ENCODE results near the gene HSD11B1. TPM values are rescaled to one million over a fixed set of nuclear protein-coding genes. Genes with fewer than 3 reads are reported as not detected.

HSD11B1 gene
- total RNA-seq, 5 donors from 2014 or later (not counting 1 experiment from before 2014, with no cell fraction given) = 0.41 to 1.1 TPM; not detected in 3

DNA sequence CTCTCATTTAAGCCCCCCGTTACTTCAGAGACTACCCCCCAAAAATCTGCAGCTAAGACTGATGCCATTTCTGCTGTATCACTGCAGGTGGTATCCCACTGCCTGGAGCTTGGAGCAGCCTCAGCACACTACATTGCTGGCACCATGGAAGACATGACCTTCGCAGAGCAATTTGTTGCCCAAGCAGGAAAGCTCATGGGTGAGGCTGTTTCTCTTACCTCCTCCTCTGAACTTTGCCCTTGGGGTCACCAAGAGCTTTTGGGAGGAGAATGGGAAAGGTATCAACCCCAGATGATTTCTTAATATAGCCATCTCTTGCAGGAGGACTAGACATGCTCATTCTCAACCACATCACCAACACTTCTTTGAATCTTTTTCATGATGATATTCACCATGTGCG, 2.0 kb downstream of the HSD11B1 start:
- Histone ChIP-seq H3K4me3 (ENCODE audit: control insufficient read depth in 1 of 2, extremely low read depth in 1 of 2, low read length in 1 of 2) (no peak overlapping the region), H3K4me1 (ENCODE audit: control insufficient read depth in 1 of 2, extremely low read depth in 1 of 2, insufficient read depth in 2 of 2, low read length in 2 of 2) (no peaks in the 10 kb centered on the region), H3K9me3 (no peaks in the 10 kb centered on the region), H3K27ac (ENCODE audit: low read length) (no peak overlapping the region), H3K27me3 (replicated peaks in 1 of 2; ENCODE audit: control insufficient read depth in 2 of 2, extremely low read depth in 1 of 2, insufficient read depth in 2 of 2, low read length in 1 of 2) (no peaks in the 10 kb centered on the region), H3K36me3 (ENCODE audit: control insufficient read depth in 2 of 2, extremely low read depth in 1 of 2, insufficient read depth in 1 of 2, low read length in 1 of 2) (no peaks in the 10 kb centered on the region)
- no peak overlapping the region for H3K27ac Mint-ChIP-seq
- H3K4me1 Mint-ChIP-seq = peaks cover 5 to 21% (median 20%) of the 10 kb centered on the region in 3 donors
- peaks cover 0 to 2% of the 10 kb centered on the region in 2 donors for H3K27me3 Mint-ChIP-seq
- H3K4me3 Mint-ChIP-seq = no peak overlapping the region
- H3K36me3 Mint-ChIP-seq = peaks cover 4% of the 10 kb centered on the region
- DNase-seq (no peak), ATAC-seq (replicated peaks in 1 of 4) (no peak)
- no peaks in the 10 kb centered on the region for H3K9me3 Mint-ChIP-seq
- ChIA-PET CTCF (interaction anchor here in 1 of 2 donors (0.9 kb wide), 1 partner anchor 139 kb away, joined by 3 read pairs; no protein-coding TSS in a partner anchor), POLR2A (interaction anchor here in 1 of 2 donors (0.6 kb wide), 1 partner anchor 52 kb away, joined by 7 read pairs; no protein-coding TSS in a partner anchor)
- 100% methylated on average over 2 of the region's 3 CpGs for WGBS (ENCODE audit: insufficient coverage)

DNA sequence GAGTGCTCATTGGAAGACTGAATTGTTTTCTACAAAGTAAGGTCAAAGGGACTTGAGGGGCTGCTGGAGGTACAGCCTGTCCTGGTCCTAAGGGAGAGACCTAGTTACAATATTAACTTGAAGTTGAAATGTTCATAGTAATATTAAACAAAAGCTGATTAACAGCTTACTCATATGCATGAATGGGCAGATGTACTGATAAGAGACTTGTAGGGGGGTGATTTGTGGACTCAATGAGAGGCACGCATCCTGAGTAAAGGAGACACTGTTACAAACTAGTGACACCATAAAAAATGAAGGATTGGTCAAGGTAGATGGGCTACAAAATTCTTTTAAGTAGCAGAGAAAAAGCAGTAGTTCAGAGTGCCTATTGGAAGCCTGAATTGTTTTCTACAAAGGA, 2.7 kb downstream of the HSD11B1 start:
- Histone ChIP-seq H3K27ac (ENCODE audit: low read length) (no peak overlapping the region), H3K27me3 (replicated peaks in 1 of 2; ENCODE audit: control insufficient read depth in 2 of 2, extremely low read depth in 1 of 2, insufficient read depth in 2 of 2, low read length in 1 of 2) (no peaks in the 10 kb centered on the region), H3K4me1 (ENCODE audit: control insufficient read depth in 1 of 2, extremely low read depth in 1 of 2, insufficient read depth in 2 of 2, low read length in 2 of 2) (no peaks in the 10 kb centered on the region), H3K4me3 (ENCODE audit: control insufficient read depth in 1 of 2, extremely low read depth in 1 of 2, low read length in 1 of 2) (no peak overlapping the region), H3K36me3 (ENCODE audit: control insufficient read depth in 2 of 2, extremely low read depth in 1 of 2, insufficient read depth in 1 of 2, low read length in 1 of 2) (no peaks in the 10 kb centered on the region), H3K9me3 (no peaks in the 10 kb centered on the region)
- ChIA-PET POLR2A (interaction anchor here in 1 of 2 donors (0.7 kb wide), 1 partner anchor 53 kb away, joined by 5 read pairs; no protein-coding TSS in a partner anchor), CTCF (interaction anchor here in 1 of 2 donors (0.6 kb wide), 1 partner anchor 16 kb away, joined by 3 read pairs; no protein-coding TSS in a partner anchor)
- H3K4me3 Mint-ChIP-seq = no peak overlapping the region
- ATAC-seq (replicated peaks in 1 of 4) = no peak
- WGBS (ENCODE audit: insufficient coverage) = 100% methylated on average over 1 of the region's 1 CpG
- no peak for DNase-seq
- H3K4me1 Mint-ChIP-seq = peaks cover 5 to 21% (median 20%) of the 10 kb centered on the region in 3 donors
- no peak overlapping the region for H3K27ac Mint-ChIP-seq
- peaks cover 0 to 2% of the 10 kb centered on the region in 2 donors for H3K27me3 Mint-ChIP-seq
- H3K36me3 Mint-ChIP-seq = peaks cover 4% of the 10 kb centered on the region
- H3K9me3 Mint-ChIP-seq = no peaks in the 10 kb centered on the region

DNA sequence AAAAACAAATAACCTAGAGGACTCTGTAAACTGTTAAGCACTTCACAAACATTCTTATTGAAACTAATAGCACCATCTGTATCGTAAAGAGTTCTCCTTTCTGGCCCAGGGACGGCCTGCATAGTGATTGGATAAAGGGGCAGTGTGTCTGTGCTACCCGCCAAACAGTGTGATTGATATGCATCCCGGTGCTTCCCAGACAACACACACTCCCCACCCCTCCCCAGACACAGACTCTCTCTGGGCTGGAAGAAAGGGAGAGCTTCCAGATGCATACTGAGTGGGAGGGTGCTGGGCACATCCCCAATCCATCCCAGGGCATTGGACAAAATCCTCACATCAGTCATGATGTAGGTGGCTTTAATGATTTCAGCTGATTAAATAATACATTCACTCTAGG, 3.7 kb downstream of the HSD11B1 start:
- Mint-ChIP-seq H3K9me3 (no peaks in the 10 kb centered on the region), H3K4me3 (no peak overlapping the region), H3K27me3 (peaks cover 0 to 2% of the 10 kb centered on the region in 2 donors), H3K27ac (no peak overlapping the region), H3K36me3 (peaks cover 4% of the 10 kb centered on the region), H3K4me1 (peaks cover 5 to 21% (median 20%) of the 10 kb centered on the region in 3 donors)
- H3K4me1 ChIP-seq (ENCODE audit: control insufficient read depth in 1 of 2, extremely low read depth in 1 of 2, insufficient read depth in 2 of 2, low read length in 2 of 2) = no peaks in the 10 kb centered on the region
- ATAC-seq (replicated peaks in 1 of 4) = no peak
- no peaks in the 10 kb centered on the region for H3K36me3 ChIP-seq (ENCODE audit: control insufficient read depth in 2 of 2, extremely low read depth in 1 of 2, insufficient read depth in 1 of 2, low read length in 1 of 2)
- H3K27ac ChIP-seq (ENCODE audit: low read length) = no peak overlapping the region
- no peaks in the 10 kb centered on the region for H3K27me3 ChIP-seq (replicated peaks in 1 of 2; ENCODE audit: control insufficient read depth in 2 of 2, extremely low read depth in 1 of 2, insufficient read depth in 2 of 2, low read length in 1 of 2)
- H3K9me3 ChIP-seq = no peaks in the 10 kb centered on the region
- no peak for DNase-seq
- no peak overlapping the region for H3K4me3 ChIP-seq (ENCODE audit: control insufficient read depth in 1 of 2, extremely low read depth in 1 of 2, low read length in 1 of 2)
- no CpG with 5 or more reads among the region's 4 CpGs for WGBS (ENCODE audit: insufficient coverage)
- ChIA-PET POLR2A (no interaction called here), CTCF (no interaction called here)

DNA sequence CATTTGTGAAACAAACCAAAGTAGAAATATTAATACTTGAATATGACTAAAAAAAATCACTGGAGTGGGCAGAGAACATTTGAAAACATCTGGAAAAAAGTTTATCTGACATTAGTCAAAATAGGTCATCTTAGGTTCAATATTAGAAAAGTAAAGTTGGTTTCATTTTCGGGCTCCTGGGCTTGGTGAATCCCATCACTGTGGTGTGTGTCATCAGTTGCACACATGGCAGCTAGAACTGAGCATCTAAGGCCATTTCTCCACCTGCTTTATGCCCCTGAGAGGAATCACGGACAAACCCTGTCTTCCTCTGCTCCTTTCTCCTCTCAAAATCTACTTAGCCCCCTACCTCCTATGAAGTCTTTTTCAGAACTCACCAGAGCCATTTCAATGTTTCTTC, 5.4 kb downstream of the HSD11B1 start:
- Mint-ChIP-seq H3K36me3 (no peaks in the 10 kb centered on the region), H3K27ac (peak overlapping the region; percentile 4 to 54), H3K27me3 (no peaks in the 10 kb centered on the region), H3K4me1 (peaks cover 8 to 19% (median 11%) of the 10 kb centered on the region in 3 donors), H3K9me3 (no peaks in the 10 kb centered on the region), H3K4me3 (peak overlapping the region in 2 of 3 donors; percentile 4 to 37)
- ATAC-seq (replicated peaks in 1 of 4) (no peak), DNase-seq (peak in 1 of 35 experiments; percentile 9)
- no peak overlapping the region for H3K4me3 ChIP-seq (ENCODE audit: control insufficient read depth in 1 of 2, extremely low read depth in 1 of 2, low read length in 1 of 2)
- 50% methylated on average over 1 of the region's 2 CpGs for WGBS (ENCODE audit: insufficient coverage)
- no peaks in the 10 kb centered on the region for H3K9me3 ChIP-seq
- H3K36me3 ChIP-seq (ENCODE audit: control insufficient read depth in 2 of 2, extremely low read depth in 1 of 2, insufficient read depth in 1 of 2, low read length in 1 of 2) = no peaks in the 10 kb centered on the region
- ChIA-PET CTCF (no interaction called here), POLR2A (no interaction called here)
- no peak overlapping the region for H3K27ac ChIP-seq (ENCODE audit: low read length)
- no peaks in the 10 kb centered on the region for H3K4me1 ChIP-seq (ENCODE audit: control insufficient read depth in 1 of 2, extremely low read depth in 1 of 2, insufficient read depth in 2 of 2, low read length in 2 of 2)
- no peaks in the 10 kb centered on the region for H3K27me3 ChIP-seq (replicated peaks in 1 of 2; ENCODE audit: control insufficient read depth in 2 of 2, extremely low read depth in 1 of 2, insufficient read depth in 2 of 2, low read length in 1 of 2)

DNA sequence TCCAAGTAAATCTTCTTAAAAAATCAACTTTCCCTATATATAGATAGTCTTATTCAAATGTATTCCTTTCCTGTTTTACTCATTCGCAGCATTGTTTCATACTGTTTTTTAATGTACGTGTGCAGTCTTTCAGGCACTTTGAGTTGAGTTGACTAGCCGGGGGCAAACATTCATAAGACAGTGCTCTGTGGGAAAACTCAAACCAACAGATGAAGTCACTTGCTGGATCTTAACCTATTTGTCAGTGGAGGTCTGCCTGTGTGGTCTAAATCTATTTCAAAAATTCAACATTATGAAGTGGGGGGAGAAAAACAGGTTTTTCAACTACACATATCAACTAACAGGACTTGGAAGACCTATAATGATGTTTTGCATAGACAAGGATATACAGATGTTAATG, 6.2 kb downstream of the HSD11B1 start:
- ChIA-PET POLR2A (no interaction called here), CTCF (interaction anchor here in 1 of 2 donors (0.6 kb wide), 1 partner anchor 23 kb away, joined by 3 read pairs; no protein-coding TSS in a partner anchor)
- H3K4me1 Mint-ChIP-seq = peaks cover 15 to 27% (median 17%) of the 10 kb centered on the region in 3 donors

DNA sequence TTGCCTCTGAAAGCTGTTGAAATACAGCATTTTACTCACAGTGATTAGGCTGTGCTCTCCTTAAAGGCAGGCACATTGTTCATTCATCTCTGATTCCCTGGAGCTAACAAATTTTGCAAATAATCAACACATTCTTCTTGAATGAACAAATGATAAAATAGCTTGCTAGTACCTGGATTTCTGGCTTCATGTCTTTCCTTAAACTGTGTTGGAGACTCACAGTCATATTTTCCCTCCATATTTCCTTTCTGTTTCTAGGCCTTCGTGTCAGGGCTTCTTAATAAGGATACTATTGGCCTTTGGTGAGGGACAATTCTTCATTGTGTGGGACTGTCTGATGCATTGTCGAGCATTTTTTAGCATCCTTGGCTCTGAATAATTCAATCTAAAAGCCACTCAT, 9.7 kb downstream of the HSD11B1 start:
- ChIA-PET CTCF (no interaction called here), POLR2A (no interaction called here)
- no peaks in the 10 kb centered on the region for H3K36me3 ChIP-seq (ENCODE audit: control insufficient read depth in 2 of 2, extremely low read depth in 1 of 2, insufficient read depth in 1 of 2, low read length in 1 of 2)
- no peaks in the 10 kb centered on the region for H3K9me3 ChIP-seq
- no peak overlapping the region for H3K4me3 ChIP-seq (ENCODE audit: control insufficient read depth in 1 of 2, extremely low read depth in 1 of 2, low read length in 1 of 2)
- no peaks in the 10 kb centered on the region for H3K4me1 ChIP-seq (ENCODE audit: control insufficient read depth in 1 of 2, extremely low read depth in 1 of 2, insufficient read depth in 2 of 2, low read length in 2 of 2)
- no peaks in the 10 kb centered on the region for H3K27me3 Mint-ChIP-seq
- WGBS (ENCODE audit: insufficient coverage) = no CpG with 5 or more reads among the region's 2 CpGs
- ATAC-seq (replicated peaks in 1 of 4) (no peak), DNase-seq (no peak)
- no peaks in the 10 kb centered on the region for H3K9me3 Mint-ChIP-seq
- no peak overlapping the region for H3K4me3 Mint-ChIP-seq
- no peaks in the 10 kb centered on the region for H3K27me3 ChIP-seq (replicated peaks in 1 of 2; ENCODE audit: control insufficient read depth in 2 of 2, extremely low read depth in 1 of 2, insufficient read depth in 2 of 2, low read length in 1 of 2)
- no peak overlapping the region for H3K27ac ChIP-seq (ENCODE audit: low read length)
- H3K36me3 Mint-ChIP-seq = no peaks in the 10 kb centered on the region
- H3K27ac Mint-ChIP-seq = no peak overlapping the region
- peaks cover 18 to 31% (median 18%) of the 10 kb centered on the region in 3 donors for H3K4me1 Mint-ChIP-seq

More for the DNA sequence above, 6.2 kb downstream of the HSD11B1 start:
- Mint-ChIP-seq H3K4me3 (no peak overlapping the region), H3K9me3 (no peaks in the 10 kb centered on the region), H3K27ac (no peak overlapping the region), H3K36me3 (no peaks in the 10 kb centered on the region), H3K27me3 (no peaks in the 10 kb centered on the region)
- Histone ChIP-seq H3K27ac (ENCODE audit: low read length) (no peak overlapping the region), H3K9me3 (no peaks in the 10 kb centered on the region), H3K27me3 (replicated peaks in 1 of 2; ENCODE audit: control insufficient read depth in 2 of 2, extremely low read depth in 1 of 2, insufficient read depth in 2 of 2, low read length in 1 of 2) (no peaks in the 10 kb centered on the region), H3K4me3 (ENCODE audit: control insufficient read depth in 1 of 2, extremely low read depth in 1 of 2, low read length in 1 of 2) (no peak overlapping the region), H3K4me1 (ENCODE audit: control insufficient read depth in 1 of 2, extremely low read depth in 1 of 2, insufficient read depth in 2 of 2, low read length in 2 of 2) (no peaks in the 10 kb centered on the region), H3K36me3 (ENCODE audit: control insufficient read depth in 2 of 2, extremely low read depth in 1 of 2, insufficient read depth in 1 of 2, low read length in 1 of 2) (no peaks in the 10 kb centered on the region)
- no peak for ATAC-seq (replicated peaks in 1 of 4)
- no peak for DNase-seq
- WGBS (ENCODE audit: insufficient coverage) = no CpG with 5 or more reads among the region's 3 CpGs

DNA sequence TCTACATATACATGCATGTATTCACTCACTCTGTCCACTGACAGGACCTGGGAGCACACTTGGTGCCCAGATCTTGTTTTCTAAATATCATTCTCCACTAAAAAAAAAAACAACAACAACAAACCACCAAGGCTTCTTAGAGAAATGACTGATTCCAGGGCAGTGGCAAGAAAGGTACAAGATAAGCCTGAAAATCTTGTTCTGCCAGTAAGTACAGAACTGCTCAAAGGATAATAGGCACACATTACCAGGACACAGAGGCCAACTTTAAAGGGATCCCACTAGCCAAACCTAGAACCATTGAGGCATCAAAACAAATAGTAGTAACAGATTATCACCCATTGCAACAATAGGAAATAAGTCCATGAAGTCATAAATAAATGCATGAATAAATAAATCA, 10.7 kb downstream of the HSD11B1 start:
- Histone ChIP-seq H3K4me3 (ENCODE audit: control insufficient read depth in 1 of 2, extremely low read depth in 1 of 2, low read length in 1 of 2) (no peak overlapping the region), H3K27me3 (replicated peaks in 1 of 2; ENCODE audit: control insufficient read depth in 2 of 2, extremely low read depth in 1 of 2, insufficient read depth in 2 of 2, low read length in 1 of 2) (no peaks in the 10 kb centered on the region), H3K9me3 (no peaks in the 10 kb centered on the region), H3K27ac (ENCODE audit: low read length) (no peak overlapping the region), H3K36me3 (ENCODE audit: control insufficient read depth in 2 of 2, extremely low read depth in 1 of 2, insufficient read depth in 1 of 2, low read length in 1 of 2) (no peaks in the 10 kb centered on the region), H3K4me1 (ENCODE audit: control insufficient read depth in 1 of 2, extremely low read depth in 1 of 2, insufficient read depth in 2 of 2, low read length in 2 of 2) (no peaks in the 10 kb centered on the region)
- Mint-ChIP-seq H3K27me3 (no peaks in the 10 kb centered on the region), H3K27ac (no peak overlapping the region), H3K36me3 (no peaks in the 10 kb centered on the region), H3K9me3 (no peaks in the 10 kb centered on the region), H3K4me3 (no peak overlapping the region), H3K4me1 (peaks cover 11 to 23% (median 14%) of the 10 kb centered on the region in 3 donors)
- no peak for DNase-seq
- no peak for ATAC-seq (replicated peaks in 1 of 4)
- POLR2A ChIA-PET = no interaction called here
- CTCF ChIA-PET = no interaction called here

All from T-cell (primary cell).